A549 (cell line): ENCODE data around the gene GNG7. TPM values are rescaled to one million over a fixed set of nuclear protein-coding genes. Genes with fewer than 3 reads are reported as not detected.

ENCODE experiments used
- ATAC-seq, 2 experiments: fragments of 200-7000 bp in 1 of 2; fragments of >200 bp in 1 of 2; cut with Nextera tagmentation in 1 of 2; cut with Tn5 transposase in 1 of 2; 3 replicates each; pipeline versions ENCODE4 v1.8.0 to v1.9.1; 2018 to 2020; ENCODE audit warnings: mild to moderate bottlenecking in 1 of 2, moderate library complexity in 1 of 2
- CTCF ChIA-PET: fragments of 300-600 bp; sonication (Branson Sonifier 250); formaldehyde crosslinking; extraction: SDS; loops from one replicate; lab custom pipeline; 2021; ENCODE audit warnings: antibody characterized with exemption, inconsistent platforms; lab: Yijun Ruan, JAX
- POLR2A ChIA-PET: fragments of 350-600 bp; formaldehyde crosslinking; extraction: SDS; loops from one replicate; lab custom pipeline; 2021; ENCODE audit warnings: antibody characterized with exemption, inconsistent platforms; lab: Yijun Ruan, JAX
- DNase-seq, 2 experiments: peaks; one replicate each; pipeline versions ENCODE4 v3.0.0 to v3.0.0-alpha.2; 2011 to 2016; ENCODE audit warnings: low read depth in 1 of 2, low spot score in 1 of 2
- FAIRE-seq: peaks from 2 replicates; lab custom pipeline; 2011; peaks lifted over from hg19 to GRCh38; lab: Jason Lieb, UNC
- H3K27ac ChIP-seq, 2 experiments: fragments of >200 bp; sonication (Bioruptor Twin); formaldehyde crosslinking; 3 replicates each; pipeline ENCODE4 v1.5.1; 2016 to 2017
- H3K4me1 ChIP-seq: fragments of >200 bp; sonication (Bioruptor Twin); formaldehyde crosslinking; 3 replicates; pipeline ENCODE4 v1.6.1; 2016
- H3K4me2 ChIP-seq: fragments of >200 bp; sonication (Bioruptor Twin); formaldehyde crosslinking; 3 replicates; pipeline ENCODE4 v1.6.1; 2016
- H3K4me3 ChIP-seq: fragments of >200 bp; sonication (Bioruptor Twin); formaldehyde crosslinking; 3 replicates; pipeline ENCODE4 v1.5.1; 2016
- H3K9me3 ChIP-seq: fragments of >200 bp; sonication (Bioruptor Twin); formaldehyde crosslinking; 3 replicates; pipeline ENCODE4 v1.6.1; 2016
- BHLHE40 ChIP-seq: IDR thresholded peaks from 2 replicates; pipeline ENCODE4 v1.6.1; 2012; ENCODE audit warnings: low read depth, low read length, inconsistent platforms
- CBX2 ChIP-seq: fragments of 200-600 bp; sonication (generic); IDR thresholded peaks from 2 replicates; pipeline ENCODE4 v1.6.1; 2016; ENCODE audit warnings: low read depth, mild to moderate bottlenecking, borderline replicate concordance
- CBX8 ChIP-seq: fragments of 200-600 bp; sonication (generic); IDR thresholded peaks from 2 replicates; pipeline ENCODE4 v1.6.1; 2016
- CEBPB ChIP-seq, 2 experiments: fragments of >200 bp in 1 of 2; sonication (Bioruptor Twin) in 1 of 2; formaldehyde crosslinking in 1 of 2; IDR thresholded peaks; 2 replicates each; pipeline ENCODE4 v1.6.1; 2012 to 2016
- EHF ChIP-seq: fragments of 250-450 bp; sonication (Bioruptor Pico); IDR thresholded peaks from 2 replicates; pipeline ENCODE4 v1.5.0; 2020; ENCODE audit warnings: mild to moderate bottlenecking
- EP300 ChIP-seq, 2 experiments: fragments of >200 bp; sonication (Bioruptor Twin); formaldehyde crosslinking; IDR thresholded peaks; 2 replicates in 1 of 2; 3 replicates in 1 of 2; pipeline ENCODE4 v1.6.1; 2016 to 2017
- FOSL2 ChIP-seq, 2 experiments: fragments of 450-650 bp in 1 of 2; fragments of >200 bp in 1 of 2; sonication (Bioruptor Twin) in 1 of 2; formaldehyde crosslinking; IDR thresholded peaks; 2 replicates each; pipeline versions ENCODE4 v1.5.0 to v1.6.1; 2016 to 2020; ENCODE audit warnings: mild to moderate bottlenecking in 1 of 2, moderate library complexity in 1 of 2
- GATA3 ChIP-seq: IDR thresholded peaks from 2 replicates; pipeline ENCODE4 v1.6.1; 2012; ENCODE audit warnings: borderline replicate concordance
- HDAC2 ChIP-seq: fragments of 200-600 bp; sonication (generic); IDR thresholded peaks from 2 replicates; pipeline ENCODE4 v1.6.1; 2016
- HOXB5 ChIP-seq: fragments of 250-450 bp; sonication (Bioruptor Pico); IDR thresholded peaks from 2 replicates; pipeline ENCODE4 v1.5.0; 2020; ENCODE audit warnings: mild to moderate bottlenecking, moderate library complexity
- JUNB ChIP-seq: fragments of >200 bp; sonication (Bioruptor Twin); formaldehyde crosslinking; IDR thresholded peaks from 2 replicates; pipeline ENCODE4 v1.6.1; 2016
- KDM1A ChIP-seq: fragments of 200-600 bp; sonication (generic); IDR thresholded peaks from 2 replicates; pipeline ENCODE4 v1.6.1; 2016; ENCODE audit warnings: low read depth, mild to moderate bottlenecking
- MYC ChIP-seq: IDR thresholded peaks from 2 replicates; pipeline ENCODE4 v1.6.1; 2012; ENCODE audit warnings: mild to moderate bottlenecking, inconsistent platforms, low read length, improper control_type of control experiment, borderline replicate concordance
- NPAS2 ChIP-seq: fragments of 250-450 bp; sonication (Bioruptor Pico); IDR thresholded peaks from 2 replicates; pipeline ENCODE4 v1.8.0; 2022; ENCODE audit warnings: mild to moderate bottlenecking, moderate library complexity, borderline replicate concordance
- PHF8 ChIP-seq: fragments of 200-600 bp; sonication (generic); IDR thresholded peaks from 2 replicates; pipeline ENCODE4 v1.6.1; 2016; ENCODE audit warnings: low read depth, mild to moderate bottlenecking, antibody characterized with exemption, moderate library complexity, borderline replicate concordance
- TP53 ChIP-seq: fragments of 250-450 bp; sonication (Bioruptor Pico); IDR thresholded peaks from 2 replicates; pipeline ENCODE4 v1.5.0; 2021; ENCODE audit warnings: mild to moderate bottlenecking, moderate library complexity
- ZSCAN20 ChIP-seq: fragments of 250-450 bp; sonication (Bioruptor Pico); IDR thresholded peaks from 2 replicates; pipeline ENCODE4 v1.8.0; 2022; ENCODE audit warnings: mild to moderate bottlenecking, moderate library complexity
- WGBS: methylation state at CpG from one replicate; pipeline ENCODE4 v1.1.6; 2017; ENCODE audit errors: missing lambda C conversion rate; 5-methylcytosine and 5-hydroxymethylcytosine counted together
- polyA plus RNA-seq, 4 experiments: library from polyadenylated mRNA; depleted of rRNA in 3 of 4; stranded (reverse); fragments of >200 nt; fragmentation: RNase III in 1 of 4; extraction: RNeasy Plus Mini Kit Qiagen cat#74134 plus additional on column Dnase treatment in 1 of 4; gene quantifications; 2 replicates in 3 of 4; 3 replicates in 1 of 4; pipeline ENCODE4 v1.2.3, GENCODE V29; 2011 to 2017
- TF ChIP-seq, protein P1 (sequence below): IDR thresholded peaks from 2 replicates; pipeline ENCODE4 v1.6.1; 2012
- TF ChIP-seq, protein P2 (sequence below): IDR thresholded peaks from 2 replicates; pipeline ENCODE4 v1.6.1; 2012
- TF ChIP-seq, protein P3 (sequence below): IDR thresholded peaks from 2 replicates; pipeline ENCODE4 v1.6.1; 2012; ENCODE audit warnings: low read depth, borderline replicate concordance
- TF ChIP-seq, protein P4 (sequence below): fragments of 250-450 bp; sonication (Bioruptor Pico); IDR thresholded peaks from 2 replicates; pipeline ENCODE4 v1.5.0; 2020; ENCODE audit warnings: low read depth, mild to moderate bottlenecking, moderate library complexity
- TF ChIP-seq, protein P5 (sequence below): fragments of >200 bp; sonication (Bioruptor Twin); formaldehyde crosslinking; IDR thresholded peaks from 2 replicates; pipeline ENCODE4 v1.6.1; 2016

Gene GNG7
- polyA plus RNA-seq, 2 of the 4 experiments (the other 2 are of a cell fraction) = 0.06 to 0.08 TPM

DNA sequence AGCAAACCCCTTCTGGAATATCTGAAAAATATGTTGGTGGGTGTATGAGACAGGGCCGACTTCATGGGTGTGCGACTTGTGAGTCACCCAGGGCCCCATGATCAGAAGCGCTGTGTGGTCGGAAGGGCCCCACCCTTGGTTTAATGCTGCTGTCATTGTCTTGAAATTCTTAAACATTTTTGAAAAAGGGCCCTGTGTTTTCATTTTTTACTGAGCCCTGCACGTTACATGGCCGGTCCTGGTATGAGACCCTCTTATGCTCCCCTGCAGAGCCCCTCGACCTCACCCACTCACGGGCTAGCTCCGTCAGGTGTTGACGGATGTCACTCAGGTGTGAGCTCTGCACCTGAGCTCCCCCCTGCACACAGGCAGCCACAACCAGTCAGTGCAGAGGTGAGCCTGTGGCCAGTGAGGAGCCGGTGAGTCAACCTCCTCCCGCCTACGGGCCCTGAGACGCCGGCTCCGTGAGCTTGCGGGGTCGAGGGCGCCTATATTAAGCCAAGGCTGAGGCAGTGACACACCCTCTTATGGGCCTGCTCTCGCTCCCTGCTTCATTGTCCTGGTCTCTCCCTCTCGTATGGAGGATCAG is 198.9 kb downstream of the GNG7 start:
- ATAC-seq (peak; percentile 60 to 73; a peak in 4 of 6 replicates), FAIRE-seq (no peak), DNase-seq (peak in 1 of 2 experiments; percentile 47)
- CTCF ChIA-PET = interaction anchor here (2.5 kb wide), 1 partner anchor 76 kb away, joined by 10 read pairs; no protein-coding TSS in a partner anchor
- Histone ChIP-seq H3K4me1 (peaks cover 33% of the 10 kb centered on the region), H3K9me3 (no peaks in the 10 kb centered on the region), H3K27ac (peak overlapping the region; percentile 50 to 60), H3K4me2 (peak overlapping the region; percentile 46), H3K4me3 (no peak overlapping the region)
- 47% methylated on average over 13 of the region's 21 CpGs for WGBS
- TF ChIP-seq FOSL2 (IDR thresholded peaks at IDR 0.05) = no peak
- 0 out of 2 replicates have a peak, but pooled peaks have one; percentile 23 for TF ChIP-seq FOSL2 (CRISPR knock-in tag; IDR thresholded peaks at IDR 0.05)
- TF ChIP-seq JUNB = no peak
- POLR2A ChIA-PET = interaction anchor here (0.7 to 1.0 kb wide), 4 partner anchors 25 to 28 kb away, joined by 3 to 5 read pairs (median 4); partner anchors contain the start of gene GADD45B

- FAIRE-seq = no peak
Observed at GRCh38 chr19:2500841-2501261, 201.6 kb downstream of the GNG7 start.

GRCh38 chr19:2500156-2500555 is 202.3 kb downstream of the GNG7 start:
- Histone ChIP-seq H3K4me3 (no peak overlapping the region), H3K27ac (0 out of 6 replicates have a peak overlapping the region, but pooled peaks of 1 of the 2 experiments have one; percentile 4), H3K4me1 (peaks cover 25% of the 10 kb centered on the region), H3K9me3 (no peaks in the 10 kb centered on the region), H3K4me2 (no peak overlapping the region)
- ChIA-PET CTCF (interaction anchor here (1.1 kb wide), 1 partner anchor 43 kb away, joined by 3 read pairs; no protein-coding TSS in a partner anchor), POLR2A (no interaction called here)
- WGBS = 88% methylated on average over 13 of the region's 13 CpGs
- TF ChIP-seq BHLHE40 (no peak), NPAS2 (CRISPR knock-in tag) (no peak), CEBPB (IDR thresholded peaks at IDR 0.05) (no peak), KDM1A (no peak), EP300 (IDR thresholded peaks at IDR 0.05) (no peak), MYC (no peak), ZSCAN20 (CRISPR knock-in tag) (no peak)
- TF ChIP-seq, protein P1, sequence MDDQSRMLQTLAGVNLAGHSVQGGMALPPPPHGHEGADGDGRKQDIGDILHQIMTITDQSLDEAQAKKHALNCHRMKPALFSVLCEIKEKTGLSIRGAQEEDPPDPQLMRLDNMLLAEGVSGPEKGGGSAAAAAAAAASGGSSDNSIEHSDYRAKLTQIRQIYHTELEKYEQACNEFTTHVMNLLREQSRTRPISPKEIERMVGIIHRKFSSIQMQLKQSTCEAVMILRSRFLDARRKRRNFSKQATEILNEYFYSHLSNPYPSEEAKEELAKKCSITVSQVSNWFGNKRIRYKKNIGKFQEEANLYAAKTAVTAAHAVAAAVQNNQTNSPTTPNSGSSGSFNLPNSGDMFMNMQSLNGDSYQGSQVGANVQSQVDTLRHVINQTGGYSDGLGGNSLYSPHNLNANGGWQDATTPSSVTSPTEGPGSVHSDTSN = no peak
- ATAC-seq (no peak), FAIRE-seq (no peak), DNase-seq (no peak)

More at GRCh38 chr19:2500841-2501261, 201.6 kb downstream of the GNG7 start:
- no peak for TF ChIP-seq EHF
- no peak for TF ChIP-seq CBX2
- TF ChIP-seq, protein P2, sequence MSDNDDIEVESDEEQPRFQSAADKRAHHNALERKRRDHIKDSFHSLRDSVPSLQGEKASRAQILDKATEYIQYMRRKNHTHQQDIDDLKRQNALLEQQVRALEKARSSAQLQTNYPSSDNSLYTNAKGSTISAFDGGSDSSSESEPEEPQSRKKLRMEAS = no peak
- no peak for TF ChIP-seq HDAC2
- TF ChIP-seq, protein P3, sequence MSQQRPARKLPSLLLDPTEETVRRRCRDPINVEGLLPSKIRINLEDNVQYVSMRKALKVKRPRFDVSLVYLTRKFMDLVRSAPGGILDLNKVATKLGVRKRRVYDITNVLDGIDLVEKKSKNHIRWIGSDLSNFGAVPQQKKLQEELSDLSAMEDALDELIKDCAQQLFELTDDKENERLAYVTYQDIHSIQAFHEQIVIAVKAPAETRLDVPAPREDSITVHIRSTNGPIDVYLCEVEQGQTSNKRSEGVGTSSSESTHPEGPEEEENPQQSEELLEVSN = no peak
- TF ChIP-seq GATA3 = no peak
- no peak for TF ChIP-seq CBX8
- no peak for TF ChIP-seq TP53 (CRISPR knock-in tag)
- TF ChIP-seq HOXB5 (CRISPR knock-in tag) = no peak
- TF ChIP-seq CEBPB (IDR thresholded peaks at IDR 0.05) = no peak
- TF ChIP-seq, protein P4, sequence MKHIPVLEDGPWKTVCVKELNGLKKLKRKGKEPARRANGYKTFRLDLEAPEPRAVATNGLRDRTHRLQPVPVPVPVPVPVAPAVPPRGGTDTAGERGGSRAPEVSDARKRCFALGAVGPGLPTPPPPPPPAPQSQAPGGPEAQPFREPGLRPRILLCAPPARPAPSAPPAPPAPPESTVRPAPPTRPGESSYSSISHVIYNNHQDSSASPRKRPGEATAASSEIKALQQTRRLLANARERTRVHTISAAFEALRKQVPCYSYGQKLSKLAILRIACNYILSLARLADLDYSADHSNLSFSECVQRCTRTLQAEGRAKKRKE (CRISPR knock-in tag) = no peak
- TF ChIP-seq, protein P5, sequence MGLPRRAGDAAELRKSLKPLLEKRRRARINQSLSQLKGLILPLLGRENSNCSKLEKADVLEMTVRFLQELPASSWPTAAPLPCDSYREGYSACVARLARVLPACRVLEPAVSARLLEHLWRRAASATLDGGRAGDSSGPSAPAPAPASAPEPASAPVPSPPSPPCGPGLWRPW = no peak
- no peak for TF ChIP-seq KDM1A
- no peak for TF ChIP-seq PHF8
- no peaks in the 10 kb centered on the region for H3K9me3 ChIP-seq
- no peak overlapping the region for H3K4me3 ChIP-seq
- peak overlapping the region in 1 of 2 experiments; percentile 4; a peak in 2 of 6 replicates for H3K27ac ChIP-seq
- ChIA-PET POLR2A (no interaction called here), CTCF (interaction anchor here (1.1 kb wide), 1 partner anchor 43 kb away, joined by 3 read pairs; no protein-coding TSS in a partner anchor)
- no peak for DNase-seq
- no peak overlapping the region for H3K4me2 ChIP-seq
- WGBS = 89% methylated on average over 11 of the region's 12 CpGs
- peaks cover 19% of the 10 kb centered on the region for H3K4me1 ChIP-seq
- no peak for ATAC-seq
